ENCODE data around the gene HPD.

GRCh38 chr12:121796855-121797751, 61.6 kb downstream of the HPD start:
- peak; percentile 86 for TF ChIP-seq POLR2AphosphoS5 (IDR thresholded peaks at IDR 0.05; ENCODE audit: insufficient read depth, low read depth, low read length)
- TF ChIP-seq CTCF (IDR thresholded peaks at IDR 0.05; ENCODE audit: extremely low read depth in 1 of 2, insufficient read depth in 1 of 2, low read depth in 1 of 2, low read length in 2 of 2): peak in 1 of 2 donors; percentile 39
